NCI-H2227 (cell line): ENCODE data around the gene ZNF283.
"Not testable (repeated sequence)": the region's sequence is repeated elsewhere in the genome, so short reads cannot be mapped to it uniquely, and the experiment has no call there.

ENCODE experiments used
- DNase-seq: peaks from one replicate; lab custom pipeline; 2025; ENCODE audit not compliant: unreplicated experiment; lab: John Stamatoyannopoulos, UW

The ZNF283 gene

GRCh38 chr19:43848821-43849220 is 21.7 kb downstream of the ZNF283 start:
- no peak for DNase-seq

GRCh38 chr19:43858174-43858573 is 31.1 kb downstream of the ZNF283 start:
- DNase-seq, result no peak

GRCh38 chr19:43866923-43867322 is 39.8 kb downstream of the ZNF283 start:
- DNase-seq, result not testable (repeated sequence)

GRCh38 chr19:43872547-43873336 is 45.6 kb downstream of the ZNF283 start:
- no peak for DNase-seq

- no peak for DNase-seq
Measured at GRCh38 chr19:43880483-43880882, 53.4 kb downstream of the ZNF283 start.

GRCh38 chr19:43883864-43884263 is 56.7 kb downstream of the ZNF283 start, which contains the start of gene ZNF404:
TSS of gene ZNF404 (minus strand) at chr19:43883964.
- no peak for DNase-seq

GRCh38 chr19:43895727-43896308 is 68.7 kb downstream of the ZNF283 start:
- DNase-seq, result no peak
